Activated T-cell treated with anti-CD3 and anti-CD28 coated beads for 1 hour (primary cell): ENCODE results near the gene VPS13C.

ENCODE experiments used
- DNase-seq: peaks from one replicate; pipeline ENCODE4 v3.0.0-alpha.2; 2020; ENCODE audit warnings: low read depth

The VPS13C gene, protein sequence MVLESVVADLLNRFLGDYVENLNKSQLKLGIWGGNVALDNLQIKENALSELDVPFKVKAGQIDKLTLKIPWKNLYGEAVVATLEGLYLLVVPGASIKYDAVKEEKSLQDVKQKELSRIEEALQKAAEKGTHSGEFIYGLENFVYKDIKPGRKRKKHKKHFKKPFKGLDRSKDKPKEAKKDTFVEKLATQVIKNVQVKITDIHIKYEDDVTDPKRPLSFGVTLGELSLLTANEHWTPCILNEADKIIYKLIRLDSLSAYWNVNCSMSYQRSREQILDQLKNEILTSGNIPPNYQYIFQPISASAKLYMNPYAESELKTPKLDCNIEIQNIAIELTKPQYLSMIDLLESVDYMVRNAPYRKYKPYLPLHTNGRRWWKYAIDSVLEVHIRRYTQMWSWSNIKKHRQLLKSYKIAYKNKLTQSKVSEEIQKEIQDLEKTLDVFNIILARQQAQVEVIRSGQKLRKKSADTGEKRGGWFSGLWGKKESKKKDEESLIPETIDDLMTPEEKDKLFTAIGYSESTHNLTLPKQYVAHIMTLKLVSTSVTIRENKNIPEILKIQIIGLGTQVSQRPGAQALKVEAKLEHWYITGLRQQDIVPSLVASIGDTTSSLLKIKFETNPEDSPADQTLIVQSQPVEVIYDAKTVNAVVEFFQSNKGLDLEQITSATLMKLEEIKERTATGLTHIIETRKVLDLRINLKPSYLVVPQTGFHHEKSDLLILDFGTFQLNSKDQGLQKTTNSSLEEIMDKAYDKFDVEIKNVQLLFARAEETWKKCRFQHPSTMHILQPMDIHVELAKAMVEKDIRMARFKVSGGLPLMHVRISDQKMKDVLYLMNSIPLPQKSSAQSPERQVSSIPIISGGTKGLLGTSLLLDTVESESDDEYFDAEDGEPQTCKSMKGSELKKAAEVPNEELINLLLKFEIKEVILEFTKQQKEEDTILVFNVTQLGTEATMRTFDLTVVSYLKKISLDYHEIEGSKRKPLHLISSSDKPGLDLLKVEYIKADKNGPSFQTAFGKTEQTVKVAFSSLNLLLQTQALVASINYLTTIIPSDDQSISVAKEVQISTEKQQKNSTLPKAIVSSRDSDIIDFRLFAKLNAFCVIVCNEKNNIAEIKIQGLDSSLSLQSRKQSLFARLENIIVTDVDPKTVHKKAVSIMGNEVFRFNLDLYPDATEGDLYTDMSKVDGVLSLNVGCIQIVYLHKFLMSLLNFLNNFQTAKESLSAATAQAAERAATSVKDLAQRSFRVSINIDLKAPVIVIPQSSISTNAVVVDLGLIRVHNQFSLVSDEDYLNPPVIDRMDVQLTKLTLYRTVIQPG (N-terminal part only)

DNA sequence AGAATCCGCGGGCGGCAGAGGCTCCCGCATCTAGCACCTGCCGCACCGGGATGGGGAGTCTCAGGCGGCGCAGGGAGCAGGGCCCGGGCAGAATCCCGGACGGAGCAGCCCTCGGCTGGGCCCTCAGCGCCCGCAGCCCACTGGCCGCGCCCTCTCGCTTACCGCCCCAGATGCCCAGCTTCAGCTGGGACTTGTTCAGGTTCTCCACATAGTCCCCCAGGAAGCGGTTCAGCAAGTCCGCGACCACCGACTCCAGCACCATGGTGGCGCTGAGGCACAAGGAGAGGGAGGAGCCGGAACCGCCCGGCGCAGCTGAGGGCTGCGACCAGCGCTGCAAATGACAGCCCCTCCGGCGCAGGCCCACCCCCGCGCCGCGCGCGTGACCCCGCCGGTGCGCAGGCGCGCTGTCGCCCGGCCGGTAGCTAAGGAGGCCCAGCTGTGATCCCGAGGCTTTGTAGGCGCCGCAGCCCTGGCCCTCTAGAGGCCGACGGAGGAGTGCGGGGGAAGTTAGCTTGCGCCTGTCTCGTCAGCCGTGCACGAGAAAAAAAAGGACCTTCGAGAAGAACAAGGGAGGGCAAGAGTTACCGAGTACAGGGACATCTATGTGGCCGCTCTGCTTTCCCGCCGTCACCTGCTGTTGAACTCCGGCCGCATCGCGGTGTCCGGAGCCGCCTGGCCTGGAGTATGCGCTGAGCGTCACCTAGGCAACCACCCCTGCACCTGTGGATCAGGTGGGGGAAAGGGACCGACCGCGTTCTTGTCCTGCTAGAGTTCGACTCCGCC lies at the start of gene VPS13C:
Gene VPS13C, minus strand, starts transcription at position 335 of the 783 bp plus-strand sequence. Its CDS starts 73 bp downstream, at position 262.
- peak; percentile 81 for DNase-seq

DNA sequence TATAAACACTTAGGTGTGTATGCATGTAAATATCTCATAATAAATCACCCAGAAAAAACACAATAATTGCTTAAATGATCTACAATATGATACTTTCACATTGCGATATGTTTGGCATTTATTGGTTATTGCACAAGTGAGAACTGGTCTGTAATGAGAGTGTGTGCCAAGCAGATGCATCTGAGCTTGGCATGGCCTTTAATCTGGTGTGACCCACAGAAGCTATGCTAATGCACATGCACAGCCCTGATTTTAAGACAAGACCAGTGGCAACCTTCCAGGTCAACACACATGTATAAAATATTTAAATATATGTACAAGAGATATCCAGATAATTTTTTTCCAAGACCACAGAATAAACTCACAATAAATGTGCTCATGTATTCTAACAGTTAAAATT lies 49.2 kb upstream of the VPS13C start:
- no peak for DNase-seq

DNA sequence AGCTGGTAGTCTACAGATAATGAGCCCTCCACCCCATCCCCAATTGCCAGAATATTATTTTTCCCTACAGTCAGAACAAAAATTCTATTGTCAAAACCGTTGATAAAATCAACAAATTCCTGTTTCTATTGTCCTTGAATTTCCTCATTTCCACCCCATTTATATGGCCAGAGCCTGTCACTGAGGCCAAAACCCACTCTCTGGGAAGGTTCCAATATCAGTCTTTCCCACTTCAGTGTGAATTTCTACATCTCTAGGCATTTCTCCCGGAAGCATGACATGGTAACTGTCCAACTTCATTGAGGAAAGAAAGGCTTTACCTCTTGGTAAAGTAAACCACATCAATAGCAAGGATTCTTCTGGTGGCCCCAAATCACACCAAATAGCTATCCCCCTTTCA lies 48.2 kb upstream of the VPS13C start:
- DNase-seq, result no peak

DNA sequence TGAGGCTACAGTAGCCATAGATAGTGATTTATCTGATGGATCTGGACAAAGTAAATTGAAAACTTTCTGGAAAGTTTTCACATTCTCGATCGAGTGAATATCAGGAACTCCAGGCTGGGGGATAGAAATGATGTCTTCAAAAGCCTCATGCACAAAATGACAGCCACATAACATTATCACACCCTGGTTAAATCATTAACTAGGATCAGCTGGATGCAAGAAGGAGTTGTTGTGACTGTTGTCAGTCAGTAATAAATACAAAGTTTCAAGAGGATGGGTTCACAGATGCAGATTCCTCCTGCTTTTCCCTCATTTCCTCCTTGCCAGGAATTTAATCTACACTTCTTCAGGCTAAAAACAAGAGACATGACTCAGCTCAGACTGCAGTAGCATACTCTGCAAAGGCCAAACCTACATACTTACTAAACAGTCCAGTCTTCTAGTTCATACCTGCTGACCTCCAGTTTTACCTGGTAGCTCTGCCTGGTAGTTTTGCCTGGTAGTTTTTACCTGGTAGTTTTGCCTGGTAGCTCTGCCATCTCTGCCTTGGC lies 47.4 kb upstream of the VPS13C start:
- no peak for DNase-seq

DNA sequence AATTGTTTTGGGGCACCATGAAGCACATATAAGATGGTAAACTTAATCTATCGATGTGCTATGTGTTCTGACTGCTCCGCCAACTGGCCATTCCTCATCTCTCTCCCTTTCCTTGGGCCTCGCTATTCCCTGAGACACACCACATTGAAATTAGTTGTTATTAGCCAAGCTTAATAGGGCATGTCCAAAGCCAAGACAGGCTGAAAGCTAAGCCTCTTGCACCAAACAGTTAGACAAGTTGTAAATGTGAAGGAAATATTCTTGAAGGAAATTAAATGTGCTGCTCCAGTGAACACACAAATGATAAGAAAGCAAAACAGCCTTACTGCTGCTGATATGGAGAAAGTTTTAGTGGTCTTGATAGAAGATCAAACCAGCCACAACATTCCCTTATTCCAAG lies 45.8 kb upstream of the VPS13C start:
- DNase-seq, result no peak

DNA sequence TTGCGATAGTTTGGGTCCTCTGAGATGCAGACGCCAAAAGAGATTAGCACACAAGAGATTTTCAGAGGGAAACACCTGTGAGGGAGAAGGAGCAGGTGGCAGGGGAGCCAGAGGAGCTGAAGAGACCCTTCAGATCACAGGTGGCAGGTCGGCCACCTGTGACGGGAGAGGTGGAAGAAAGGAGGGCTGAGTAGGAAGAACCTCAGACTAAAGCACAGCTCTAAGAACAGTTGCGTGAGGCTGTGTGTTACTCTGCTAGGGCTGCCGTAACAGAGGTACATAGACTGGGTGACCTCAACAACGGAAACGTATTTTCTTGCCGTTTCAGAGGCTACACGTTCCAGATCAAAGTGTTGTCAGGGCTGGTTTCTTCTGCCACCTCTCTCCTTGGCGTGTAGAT lies 45.0 kb upstream of the VPS13C start:
- DNase-seq, result no peak

DNA sequence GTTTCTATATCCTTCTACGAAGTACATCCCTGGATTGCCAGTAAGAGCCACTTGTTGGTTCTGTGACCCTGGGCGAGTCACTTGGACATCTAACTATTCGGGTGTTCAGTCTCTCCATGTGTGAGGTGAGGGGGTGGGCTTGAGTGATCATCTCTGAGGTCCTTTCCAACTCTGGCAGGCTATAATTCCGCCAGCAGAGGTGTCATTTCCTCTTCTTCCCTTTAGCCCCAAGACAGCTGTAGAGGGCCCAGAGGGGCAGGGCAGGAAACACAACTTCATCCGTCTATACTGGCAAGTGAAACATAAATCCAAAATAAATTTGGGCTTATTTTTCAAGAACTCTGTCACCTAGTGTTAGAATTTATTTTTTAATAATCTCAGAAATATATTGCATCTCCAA lies 44.6 kb upstream of the VPS13C start:
- DNase-seq, result no peak

DNA sequence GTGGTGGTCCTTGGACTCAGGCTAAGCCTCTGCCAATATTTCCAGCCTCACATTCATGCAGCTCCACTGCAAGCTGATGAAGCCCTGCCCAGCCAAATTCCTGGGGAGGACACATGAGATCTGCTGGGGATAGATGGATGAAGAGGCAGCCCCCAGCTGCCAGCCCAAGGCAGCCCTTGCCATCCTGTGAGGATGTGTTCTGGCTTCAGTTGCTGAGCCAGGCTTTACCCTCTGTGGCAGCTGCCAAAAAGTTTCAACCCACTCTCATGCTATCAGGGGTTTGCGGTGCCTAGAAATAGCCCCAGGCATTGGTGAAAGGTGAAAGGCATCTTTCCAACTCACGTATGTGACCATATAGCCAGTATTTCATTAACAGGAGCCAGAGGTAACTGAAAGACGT lies 44.2 kb upstream of the VPS13C start:
- no peak for DNase-seq

DNA sequence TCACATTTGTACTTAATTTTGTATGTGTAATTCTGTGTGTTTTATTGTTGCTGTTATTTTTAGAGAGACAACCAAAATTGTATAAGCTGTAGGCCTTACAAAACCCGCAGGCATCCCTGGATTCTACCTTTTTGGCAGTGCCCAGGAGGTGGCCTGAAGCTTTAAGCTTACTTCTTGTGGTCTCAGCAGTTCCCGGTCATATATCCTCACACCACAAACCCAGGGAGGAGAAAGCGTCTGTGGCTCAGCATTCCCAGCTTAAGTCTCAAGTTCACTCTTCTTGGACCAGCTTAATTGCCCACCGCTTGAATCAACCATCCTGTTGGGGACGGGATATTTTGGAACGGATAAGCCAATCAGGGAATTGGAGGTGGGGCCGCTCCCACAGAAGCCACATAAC lies 43.2 kb upstream of the VPS13C start:
- DNase-seq, result no peak

DNA sequence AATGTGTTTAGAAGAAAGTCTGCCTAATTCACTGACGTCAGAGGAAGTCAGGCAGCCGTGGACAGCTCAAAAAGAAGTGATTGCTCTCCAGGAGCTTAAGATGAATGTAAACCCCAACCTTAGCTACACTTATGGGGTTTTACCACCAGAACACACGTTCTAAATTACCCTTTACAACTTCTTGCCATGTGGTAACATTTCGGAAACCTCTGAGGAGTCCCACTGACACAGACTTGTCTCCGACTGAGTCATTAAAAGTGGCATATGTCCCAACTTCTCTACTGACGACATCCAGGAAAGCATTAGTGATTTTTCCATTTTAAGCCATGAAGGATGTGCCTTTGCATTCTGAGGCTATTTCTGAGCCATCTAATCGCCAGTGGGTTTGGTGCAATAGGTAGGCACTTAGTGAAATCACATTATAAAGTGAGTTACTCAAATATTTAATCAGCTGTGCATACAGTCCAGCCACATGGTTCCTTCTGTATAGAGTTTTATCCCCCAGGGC lies 38.9 kb upstream of the VPS13C start:
- DNase-seq, result no peak

DNA sequence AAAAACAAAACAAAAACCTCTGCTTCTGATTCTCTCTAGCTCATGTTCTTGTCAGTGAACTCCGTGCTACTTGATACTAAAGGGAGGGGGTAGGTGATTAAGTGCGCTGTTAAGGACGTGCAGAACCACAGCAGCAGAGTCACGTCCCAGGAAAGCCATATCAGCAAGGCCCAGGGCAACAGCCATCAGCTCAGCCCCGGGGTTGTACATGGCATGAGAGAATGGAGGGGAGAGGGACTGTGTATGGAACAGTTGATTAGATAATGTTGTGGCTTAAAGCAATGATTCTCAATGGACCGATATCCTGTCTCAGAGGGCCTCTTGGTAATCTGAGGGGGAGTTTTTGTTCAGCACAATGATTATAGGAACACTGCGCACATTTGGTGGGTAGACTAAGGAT lies 34.1 kb upstream of the VPS13C start:
- no peak for DNase-seq

DNA sequence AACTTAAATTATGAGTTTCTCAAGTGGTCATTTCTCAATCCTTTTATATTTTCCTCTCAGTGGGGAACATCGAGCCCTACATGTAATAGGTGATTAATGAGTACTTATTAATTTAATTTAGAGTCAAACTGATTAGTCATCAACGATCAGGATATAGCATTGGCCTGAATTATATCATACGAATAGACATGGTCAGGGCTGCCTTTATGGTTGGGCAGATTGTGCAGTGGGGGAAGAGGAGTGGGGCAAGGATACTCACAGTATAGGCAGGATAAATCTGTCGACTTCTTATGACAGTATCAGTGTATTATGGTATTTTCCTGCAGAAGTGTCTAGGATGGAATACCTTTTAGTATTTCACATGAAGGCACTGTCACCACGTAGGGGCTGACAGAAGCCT lies 33.6 kb upstream of the VPS13C start:
- DNase-seq, result no peak

DNA sequence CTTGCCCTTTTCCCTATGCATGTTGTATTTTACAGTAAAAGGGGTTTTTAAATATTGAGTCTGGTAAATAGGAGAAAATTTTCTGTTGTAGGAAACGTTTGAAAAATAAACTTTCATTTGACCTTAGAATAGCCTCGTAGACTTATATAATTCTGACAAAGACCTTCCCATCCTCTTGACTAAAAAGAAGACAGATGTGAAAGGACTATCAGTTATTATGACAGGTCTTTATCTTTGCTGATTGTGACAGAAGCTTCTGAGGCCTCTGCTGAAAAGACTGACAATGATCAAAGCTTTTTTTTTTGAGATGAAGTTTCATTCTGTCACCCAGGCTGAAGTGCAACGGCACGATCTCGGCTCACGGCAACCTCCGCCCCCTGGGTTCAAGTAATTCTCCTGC lies 30.7 kb upstream of the VPS13C start:
- DNase-seq, result no peak

DNA sequence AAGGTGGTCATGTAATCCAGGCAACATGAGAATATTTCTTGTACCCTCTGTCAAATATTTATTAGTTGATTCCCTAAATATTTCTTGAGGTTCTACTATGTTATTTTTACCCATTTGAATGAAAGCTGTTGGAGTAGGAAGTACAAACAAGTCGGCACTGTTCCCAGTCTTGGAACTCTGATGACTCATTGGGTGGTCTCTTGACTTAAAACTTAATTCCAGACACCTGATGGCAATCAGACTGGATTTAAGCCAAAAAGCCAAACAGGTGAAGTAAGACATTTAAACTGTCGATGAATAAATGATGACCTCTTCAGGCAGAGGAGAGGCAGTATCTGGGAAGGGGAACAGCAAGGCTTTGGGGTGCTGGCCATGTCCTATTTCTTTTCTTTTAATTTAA lies 29.4 kb upstream of the VPS13C start:
- no peak for DNase-seq

DNA sequence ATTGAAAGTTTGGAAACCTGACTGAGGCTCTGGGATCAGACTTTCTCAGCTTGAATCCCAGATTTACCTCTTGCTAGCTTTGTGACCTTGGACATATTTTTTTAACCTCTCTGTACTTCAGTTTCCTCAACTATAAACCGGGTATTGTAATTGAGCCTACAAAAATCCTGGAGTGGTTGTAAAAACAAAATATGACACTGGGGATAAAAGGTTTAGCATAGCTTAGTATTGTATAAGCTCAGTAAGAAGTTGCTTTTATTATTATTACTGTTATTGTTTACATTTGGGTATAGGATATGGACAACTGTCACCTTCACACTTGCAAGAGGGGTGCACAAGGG lies 28.1 kb upstream of the VPS13C start:
- DNase-seq, result no peak

DNA sequence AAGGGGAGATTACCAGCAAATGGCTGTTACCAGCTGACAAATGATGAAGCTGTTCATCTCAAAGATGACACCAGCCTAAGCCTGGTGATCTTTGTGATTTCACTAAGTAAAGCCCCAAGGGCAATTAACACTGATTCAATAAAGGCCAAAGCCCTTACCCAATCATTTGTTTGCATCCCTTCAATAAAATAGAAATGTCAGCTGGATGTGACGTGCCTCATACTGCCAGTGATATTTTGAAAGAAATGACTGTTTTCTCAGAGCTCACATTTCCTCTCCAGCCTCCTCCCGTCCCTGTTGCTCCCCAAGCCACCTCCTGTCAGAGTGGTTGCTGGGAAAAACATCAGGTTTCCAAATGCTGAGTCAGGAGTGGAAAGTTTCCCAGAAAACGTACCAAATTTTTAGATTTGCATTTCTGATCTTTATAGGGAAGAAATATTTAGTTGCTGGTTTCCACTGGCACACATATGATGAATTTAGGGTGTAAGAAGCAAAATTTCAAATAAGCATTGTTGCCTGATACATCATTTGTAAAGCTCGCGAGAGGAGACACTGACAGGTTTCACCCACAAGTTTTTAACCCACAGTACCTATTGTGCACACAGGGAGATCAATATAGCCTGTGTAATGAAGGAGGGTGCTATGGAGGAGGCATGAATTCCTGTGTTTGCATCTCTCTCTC lies 27.6 kb upstream of the VPS13C start:
- DNase-seq, result no peak

DNA sequence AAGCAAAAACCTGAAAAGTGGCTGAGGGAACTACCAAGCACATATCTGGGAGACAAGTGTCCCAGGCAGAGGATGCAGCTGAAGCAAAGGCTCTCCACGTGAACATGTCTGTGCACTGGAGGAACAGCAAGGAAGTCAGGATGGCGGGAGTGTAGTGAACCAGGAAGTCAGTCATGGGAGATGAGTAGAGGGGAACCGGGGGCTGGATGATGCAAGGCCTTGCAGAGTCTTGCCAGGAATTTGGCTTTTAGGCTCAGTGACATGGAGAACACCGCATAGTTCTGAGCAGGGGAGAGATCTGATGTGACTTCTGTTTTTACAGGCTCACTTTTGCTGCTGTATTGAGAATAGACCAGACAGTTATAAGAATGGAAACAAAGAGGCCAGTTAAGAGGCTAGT lies 25.5 kb upstream of the VPS13C start:
- DNase-seq, result no peak

DNA sequence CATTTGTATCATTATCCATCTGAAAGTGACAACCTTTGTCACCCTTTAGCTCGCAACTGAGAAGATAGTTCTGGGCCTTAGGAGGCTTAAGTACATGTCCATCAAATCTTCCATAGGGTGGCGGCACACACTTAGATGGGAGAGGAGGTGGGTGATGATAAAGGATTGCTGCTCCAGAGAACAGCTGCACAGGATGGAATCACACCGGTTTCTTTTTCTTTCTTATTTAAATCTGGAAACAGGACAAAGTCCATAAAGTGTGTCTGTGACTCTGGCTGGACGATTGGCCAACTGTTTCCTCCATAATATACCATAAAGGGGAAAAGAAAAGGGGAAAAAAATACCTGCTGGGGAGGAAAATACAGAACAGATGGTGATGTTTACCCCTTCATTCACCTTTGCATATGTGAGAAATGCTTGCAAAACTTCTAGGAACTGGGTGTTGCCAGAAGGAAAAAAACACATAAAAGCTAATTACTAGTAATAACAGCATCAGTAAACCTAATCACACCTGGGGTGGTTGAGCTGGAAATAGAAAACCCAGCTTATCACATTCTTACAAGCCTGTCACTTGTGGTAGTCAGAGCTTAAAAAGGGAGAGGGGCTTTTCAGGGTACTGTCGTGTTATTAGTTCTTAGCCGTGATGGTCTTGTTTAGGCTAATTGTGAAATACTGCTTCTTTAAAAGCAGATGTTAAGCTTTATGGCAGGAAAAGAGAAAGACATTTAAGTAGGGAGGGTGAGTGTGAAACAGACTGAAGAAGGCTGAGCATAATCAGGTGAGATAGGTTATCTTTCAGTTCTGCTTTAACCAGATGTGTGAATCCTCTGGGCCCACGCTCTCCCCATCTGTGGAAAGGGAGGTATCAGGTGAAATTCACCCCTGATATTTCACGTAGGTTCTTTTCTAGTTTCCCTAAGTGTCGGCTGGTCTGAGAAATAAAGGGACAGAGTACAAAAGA lies 23.2 kb upstream of the VPS13C start:
- DNase-seq, result no peak

DNA sequence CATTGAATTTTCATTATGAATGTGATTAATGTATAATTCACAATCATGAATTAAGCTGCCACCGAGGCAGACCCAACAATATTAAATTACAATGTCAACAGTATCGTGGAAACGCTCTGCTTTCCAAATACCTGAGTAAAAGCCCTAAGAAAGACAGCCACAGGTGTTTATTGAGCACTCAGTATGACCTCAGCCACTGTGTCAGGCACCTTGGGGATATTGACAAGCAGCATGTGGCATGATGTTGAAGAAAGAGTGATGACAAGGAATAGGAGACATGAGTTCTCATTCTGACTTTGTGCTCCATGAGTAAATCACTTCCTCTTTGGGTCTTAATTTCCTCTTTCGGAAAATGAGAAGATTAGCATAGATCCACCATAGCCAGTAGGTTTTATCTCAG lies 19.3 kb upstream of the VPS13C start:
- no peak for DNase-seq
